AG09309 (cell line): ENCODE results near the gene RNF126.
"Not testable (repeated sequence)": the region's sequence is repeated elsewhere in the genome, so short reads cannot be mapped to it uniquely, and the experiment has no call there.

Source experiments
- DNase-seq: peaks from one replicate; pipeline ENCODE4 v3.0.0-alpha.2; 2010; ENCODE audit warnings: low read depth
- H3K4me3 ChIP-seq: 2 replicates; pipeline ENCODE4 v1.5.1; 2011; ENCODE audit warnings: mild to moderate bottlenecking, low read depth, low read length, moderate library complexity; ENCODE audit not compliant: control insufficient read depth
- CTCF ChIP-seq: IDR thresholded peaks from 2 replicates; pipeline ENCODE4 v1.5.1; 2011; ENCODE audit warnings: mild to moderate bottlenecking, low read depth, low read length, inconsistent platforms; ENCODE audit not compliant: insufficient read depth, control insufficient read depth; ENCODE audit errors: missing control alignments

The RNF126 gene

GRCh38 chr19:704447-704741, 41.4 kb upstream of the RNF126 start:
- DNase-seq = no peak
- no peak overlapping the region for H3K4me3 ChIP-seq

DNA sequence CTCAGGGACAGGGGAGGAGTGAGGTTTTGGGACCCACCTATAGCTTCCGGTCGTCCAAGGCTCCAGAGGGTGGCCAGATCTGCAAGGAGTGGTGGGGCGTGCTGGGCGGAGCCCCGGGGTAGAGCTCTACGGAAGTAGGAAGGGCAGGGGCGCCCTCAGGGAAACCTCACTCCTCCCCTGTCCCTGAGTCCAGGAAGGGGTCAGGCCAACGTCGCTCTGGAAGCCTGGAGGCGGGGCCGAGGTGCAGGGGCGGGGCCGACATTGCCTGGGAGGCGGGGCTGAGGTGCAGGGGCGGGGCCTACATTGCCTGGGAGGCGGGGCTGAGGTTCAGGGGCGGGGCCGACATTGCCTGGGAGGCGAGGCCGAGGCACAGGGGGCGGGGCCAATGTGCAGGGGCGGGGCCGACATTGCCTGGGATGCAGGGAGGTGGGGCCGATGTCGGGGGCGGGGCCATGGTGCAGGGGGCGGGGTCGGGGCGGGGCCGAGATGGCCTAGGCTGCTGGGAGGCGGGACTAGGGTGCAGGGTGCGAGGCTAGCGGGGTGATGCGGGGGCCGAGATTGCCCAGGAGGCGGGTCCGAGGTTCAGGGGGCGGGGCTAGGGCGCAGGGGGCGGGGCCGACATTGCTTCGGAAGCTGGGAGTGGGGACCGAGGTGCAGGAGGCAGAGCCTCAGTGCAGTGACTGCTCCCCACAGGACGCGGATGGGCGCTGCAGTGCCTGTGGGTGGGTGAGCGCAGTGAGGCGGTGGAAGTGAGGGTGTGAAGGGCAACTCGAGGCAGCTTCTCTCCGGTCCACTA, 40.8 kb upstream of the RNF126 start:
- TF ChIP-seq CTCF = no peak
- no peak overlapping the region for H3K4me3 ChIP-seq
- no peak for DNase-seq

More at GRCh38 chr19:704447-704741, 41.4 kb upstream of the RNF126 start:
- TF ChIP-seq CTCF = no peak

DNA sequence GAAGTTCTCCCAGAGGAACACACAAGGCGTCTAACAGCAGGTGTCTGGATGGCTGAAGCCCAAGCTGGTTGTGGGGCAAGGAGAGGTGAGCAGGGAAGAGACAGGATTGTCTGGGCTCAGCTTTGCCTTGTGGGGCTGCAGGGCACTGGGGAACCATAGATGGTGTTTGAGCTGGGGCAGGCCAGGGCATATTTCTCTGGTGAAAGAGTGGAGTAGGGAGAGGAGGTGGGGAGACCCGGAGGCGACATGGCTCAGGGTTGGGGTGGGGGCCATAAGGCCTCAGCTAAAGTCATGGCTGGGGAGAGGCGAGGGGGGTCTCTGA, 40.3 kb upstream of the RNF126 start:
- DNase-seq = no peak
- no peak overlapping the region for H3K4me3 ChIP-seq
- no peak for TF ChIP-seq CTCF

DNA sequence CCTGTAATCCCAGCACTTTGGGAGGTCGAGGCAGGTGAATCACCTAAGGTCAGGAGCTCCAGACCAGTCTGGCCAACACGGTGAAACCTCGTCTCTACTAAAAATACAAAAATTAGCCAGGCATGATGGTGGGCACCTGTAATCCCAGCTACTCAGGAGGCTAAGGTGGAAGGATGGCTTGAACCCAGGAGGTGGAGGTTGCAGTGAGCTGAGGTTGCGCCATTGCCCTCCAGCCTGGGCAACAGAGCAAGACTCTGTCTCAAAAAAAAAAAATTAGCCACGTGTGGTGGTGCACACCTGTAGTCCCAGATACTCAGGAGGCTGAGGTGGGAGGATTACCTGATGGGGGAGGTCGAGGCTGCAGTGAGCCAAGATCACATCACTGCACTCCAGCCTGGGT, 39.8 kb upstream of the RNF126 start:
- not testable (repeated sequence) for DNase-seq, H3K4me3 ChIP-seq

DNA sequence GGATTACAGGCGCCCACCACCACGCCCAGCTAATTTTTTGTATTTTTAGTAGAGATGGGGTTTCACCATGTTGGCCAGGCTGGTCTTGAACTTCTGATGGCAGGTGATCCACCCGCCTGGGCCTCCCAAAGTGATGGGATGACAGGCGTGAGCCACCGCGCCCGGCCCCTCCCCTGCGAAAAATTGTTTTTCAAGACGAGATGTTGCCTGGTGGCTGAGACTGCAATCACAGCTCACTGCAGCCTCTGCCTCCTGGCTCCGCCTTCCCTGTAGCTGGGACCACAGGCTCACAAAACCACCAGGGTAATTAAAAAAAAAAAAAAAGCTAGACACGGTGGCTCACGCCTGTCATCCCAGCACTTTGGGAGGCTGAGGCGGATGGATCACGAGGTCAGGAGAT, 36.9 kb upstream of the RNF126 start:
- not testable (repeated sequence) for H3K4me3 ChIP-seq, DNase-seq

- not testable (repeated sequence) for H3K4me3 ChIP-seq, DNase-seq
These were observed 35.5 kb upstream of the RNF126 start for GRCh38 chr19:698529-698928.

DNA sequence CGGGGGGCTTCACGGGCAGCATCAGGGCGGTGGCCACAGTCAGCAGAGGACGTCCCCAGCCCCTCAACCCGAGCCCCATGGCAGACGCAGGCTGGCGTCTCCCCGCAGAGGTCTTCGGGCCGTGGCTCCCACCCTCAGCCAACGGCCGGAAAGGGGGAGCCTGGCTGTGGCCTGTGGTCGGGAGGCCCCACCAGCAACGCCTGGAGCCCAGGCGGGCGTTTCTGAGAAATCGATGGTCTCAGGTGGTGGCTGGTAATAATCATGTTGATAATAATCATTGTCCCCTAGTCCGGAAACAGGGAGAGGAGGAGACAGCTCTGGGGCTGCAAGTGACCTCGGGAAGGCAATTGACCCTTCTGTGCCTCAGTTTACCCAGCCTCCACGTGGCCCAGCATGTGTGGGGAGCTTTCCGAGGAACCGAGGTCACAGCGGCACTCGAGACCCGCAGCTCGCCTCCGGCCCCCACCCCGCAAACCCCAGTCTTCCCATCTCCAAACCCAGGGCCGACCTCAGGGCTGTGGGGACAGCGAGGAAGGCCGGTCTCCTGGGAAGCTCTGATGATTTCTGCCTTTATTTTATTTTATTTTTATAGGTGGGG, 32.4 kb upstream of the RNF126 start, which contains the start of gene PRSS57:
PRSS57 (minus strand) TSS at position 101 of the 598 bp plus-strand sequence; CDS start at position 79, 22 bp downstream.
- DNase-seq = no peak
- H3K4me3 ChIP-seq = no peak within 1 kb of the TSS
- no peak for TF ChIP-seq CTCF

- DNase-seq = no peak
- no peak for TF ChIP-seq CTCF
- no peak overlapping the region for H3K4me3 ChIP-seq
These were observed 31.7 kb upstream of the RNF126 start for GRCh38 chr19:694481-695351.
